ENCODE measurements around the gene BAX. TPM values are rescaled to one million over a fixed set of nuclear protein-coding genes. Genes with fewer than 3 reads are reported as not detected.

The BAX gene
- 74.8 and 110 TPM in 2 replicates for total RNA-seq

GRCh38 chr19:48954595-48955307 is at the start of gene BAX:
TSS of gene BAX (plus strand) at chr19:48954875. CDS start at chr19:48954929, 54 bp downstream.

GRCh38 chr19:48933382-48933932 is 21.2 kb upstream of the BAX start, which contains the start of gene DHDH:
TSS of gene DHDH (plus strand) at chr19:48933699. CDS start at chr19:48933722, 23 bp downstream.

GRCh38 chr19:48965040-48965805 is 10.5 kb downstream of the BAX start, which contains the start of gene FTL:
TSS of gene FTL (plus strand) at chr19:48965309. CDS start at chr19:48965508, 199 bp downstream.

GRCh38 chr19:48993175-48994034 is 38.7 kb downstream of the BAX start, which contains the start of the genes GYS1 and RUVBL2:
TSS of gene GYS1 (minus strand) at chr19:48993309. CDS start at chr19:48993112, 197 bp downstream.
TSS of gene RUVBL2 (plus strand) at chr19:48993887. CDS start at chr19:48993912, 25 bp downstream.

Other genes with a start within 250 kb of the BAX start
- gene MAMSTR, start 235.2 kb upstream of the BAX start, total RNA-seq: 3.2 and 3.8 TPM in 2 replicates
- gene RASIP1, start 214.3 kb upstream of the BAX start, total RNA-seq: 2.3 and 6.4 TPM in 2 replicates
- gene IZUMO1, start 208.0 kb upstream of the BAX start, total RNA-seq: not detected in 2 replicates
- gene FUT1, start 202.2 kb upstream of the BAX start, total RNA-seq: 0.17 and 1.8 TPM in 2 replicates
- gene FGF21, start 199.4 kb upstream of the BAX start, total RNA-seq: not detected in 2 replicates
- gene BCAT2, start 143.8 kb upstream of the BAX start, total RNA-seq: 55.0 and 59.9 TPM in 2 replicates
- 5.9 and 14.9 TPM in 2 replicates for gene HSD17B14, start 118.4 kb upstream of the BAX start, total RNA-seq
- 10.3 and 28.0 TPM in 2 replicates for gene PLEKHA4, start 86.3 kb upstream of the BAX start, total RNA-seq
- 46.6 and 66.4 TPM in 2 replicates for gene PPP1R15A, start 82.5 kb upstream of the BAX start, total RNA-seq
- gene TULP2, start 56.1 kb upstream of the BAX start, total RNA-seq: 0.09 TPM in 1 of 2 replicates, not detected in the other
- gene NUCB1, start 54.6 kb upstream of the BAX start, total RNA-seq: 322 and 497 TPM in 2 replicates
- 0.68 TPM in 1 of 2 replicates, not detected in the other for gene DHDH, start 21.2 kb upstream of the BAX start, total RNA-seq
- 6,635 and 8,342 TPM in 2 replicates for gene FTL, start 10.4 kb downstream of the BAX start, total RNA-seq
- gene GYS1, start 38.4 kb downstream of the BAX start, total RNA-seq: 39.2 and 79.2 TPM in 2 replicates
- gene RUVBL2, start 39.0 kb downstream of the BAX start, total RNA-seq: 100 and 106 TPM in 2 replicates
- gene LHB, start 62.2 kb downstream of the BAX start, total RNA-seq: not detected in 2 replicates
- gene CGB3, start 69.5 kb downstream of the BAX start, total RNA-seq: not detected in 2 replicates
- gene CGB2, start 77.0 kb downstream of the BAX start, total RNA-seq: not detected in 2 replicates
- not detected in 2 replicates for gene CGB1, start 82.0 kb downstream of the BAX start, total RNA-seq
- gene CGB5, start 89.0 kb downstream of the BAX start, total RNA-seq: not detected in 2 replicates
- gene CGB8, start 94.2 kb downstream of the BAX start, total RNA-seq: not detected in 2 replicates
- gene CGB7, start 102.9 kb downstream of the BAX start, total RNA-seq: 0.35 TPM in 1 of 2 replicates, not detected in the other
- 1.1 TPM in 1 of 2 replicates, not detected in the other for gene NTF4, start 109.9 kb downstream of the BAX start, total RNA-seq
- gene KCNA7, start 117.8 kb downstream of the BAX start, total RNA-seq: not detected in 2 replicates
- 109 and 117 TPM in 2 replicates for gene SNRNP70, start 130.6 kb downstream of the BAX start, total RNA-seq
- gene LIN7B, start 159.5 kb downstream of the BAX start, total RNA-seq: 9.8 and 12.3 TPM in 2 replicates
- gene C19orf73, start 164.3 kb downstream of the BAX start, total RNA-seq: 3.2 and 12.3 TPM in 2 replicates
- 2.8 TPM in 2 replicates for gene PPFIA3, start 164.7 kb downstream of the BAX start, total RNA-seq
- 1.2 and 3.2 TPM in 2 replicates for gene HRC, start 200.5 kb downstream of the BAX start, total RNA-seq
- gene TRPM4, start 202.9 kb downstream of the BAX start, total RNA-seq: 15.2 and 27.5 TPM in 2 replicates

Data from pericardium fibroblast (primary cell).